PC-9 (cell line): Measurements from ENCODE around the gene WFDC1. TPM values are rescaled to one million over a fixed set of nuclear protein-coding genes. Genes with fewer than 3 reads are reported as not detected.
A peak's percentile ranks its signal among the peaks of the same experiment; 100 is the strongest.

Source experiments
- Bru-seq: library from RNA; stranded (reverse); fragments of 400-500 nt; gene quantifications from one replicate; lab custom pipeline; 2021; lab: Mats Ljungman, UMichigan
- BruChase-seq, 2 experiments: library from RNA; stranded (reverse); fragments of 400-500 nt; gene quantifications; one replicate each; lab custom pipeline; 2021; lab: Mats Ljungman, UMichigan
- BruUV-seq: library from RNA; stranded (reverse); fragments of 400-500 nt; replicated peaks from 2 replicates; lab custom pipeline; 2021; lab: Mats Ljungman, UMichigan
- CTCF ChIA-PET: fragments of 300-600 bp; sonication (Branson Sonifier 250); formaldehyde crosslinking; loops from one replicate; lab custom pipeline; 2022; ENCODE audit warnings: antibody characterized with exemption; lab: Charles Lee
- POLR2A ChIA-PET: fragments of 300-600 bp; sonication (Branson Sonifier 250); formaldehyde crosslinking; loops from one replicate; lab custom pipeline; 2022; ENCODE audit warnings: antibody characterized with exemption; ENCODE audit not compliant: unreplicated experiment; lab: Charles Lee
- DNase-seq, 2 experiments: peaks; one replicate each; pipeline versions ENCODE4 v3.0.0 to v3.0.0-alpha.2; 2015 to 2022; ENCODE audit warnings: mixed read lengths in 1 of 2
- H2AFZ ChIP-seq: fragments of 200-600 bp; sonication (generic); 2 replicates; pipeline ENCODE4 v1.8.1; 2017; ENCODE audit warnings: antibody characterized with exemption
- H3F3A ChIP-seq: fragments of 200-600 bp; sonication (generic); 2 replicates; pipeline ENCODE4 v1.8.1; 2017; ENCODE audit warnings: antibody characterized with exemption, mild to moderate bottlenecking, low read depth; ENCODE audit not compliant: insufficient read depth
- H3K27ac ChIP-seq: fragments of 200-600 bp; sonication (generic); 2 replicates; pipeline ENCODE4 v1.6.1; 2016; ENCODE audit warnings: mixed run types
- H3K27me3 ChIP-seq: fragments of 200-600 bp; sonication (generic); 2 replicates; pipeline ENCODE4 v1.6.1; 2016; ENCODE audit warnings: low read depth, mixed run types; ENCODE audit not compliant: insufficient read depth
- H3K36me3 ChIP-seq: fragments of 200-600 bp; sonication (generic); 2 replicates; pipeline ENCODE4 v1.6.1; 2016; ENCODE audit warnings: low read depth, mixed run types
- H3K4me1 ChIP-seq: fragments of 200-600 bp; sonication (generic); replicated peaks from 2 replicates; pipeline ENCODE4 v1.6.1; 2016; ENCODE audit warnings: mixed run types; ENCODE audit not compliant: insufficient read depth
- H3K4me2 ChIP-seq: fragments of 200-600 bp; sonication (generic); 2 replicates; pipeline ENCODE4 v1.6.1; 2017; ENCODE audit warnings: mixed run types
- H3K4me3 ChIP-seq: fragments of 200-600 bp; sonication (generic); 2 replicates; pipeline ENCODE4 v1.6.1; 2016; ENCODE audit warnings: mixed run types
- H3K79me2 ChIP-seq: fragments of 200-600 bp; sonication (generic); 2 replicates; pipeline ENCODE4 v1.6.1; 2017; ENCODE audit warnings: low read depth, mixed run types
- H3K9me2 ChIP-seq: fragments of 200-600 bp; sonication (generic); 2 replicates; pipeline ENCODE4 v1.8.1; 2017; ENCODE audit warnings: mild to moderate bottlenecking; ENCODE audit not compliant: insufficient read depth
- H3K9me3 ChIP-seq: fragments of 200-600 bp; sonication (generic); 2 replicates; pipeline ENCODE4 v1.8.1; 2016; ENCODE audit warnings: low read depth; ENCODE audit not compliant: insufficient read depth
- H4K20me1 ChIP-seq: fragments of 200-600 bp; sonication (generic); 2 replicates; pipeline ENCODE4 v1.8.1; 2017; ENCODE audit not compliant: insufficient read depth
- CTCF ChIP-seq: fragments of 200-600 bp; sonication (generic); conservative IDR thresholded peaks from 2 replicates; pipeline ENCODE4 v1.6.1; 2017; ENCODE audit warnings: mixed run types, antibody characterized with exemption, mild to moderate bottlenecking, moderate library complexity
- EZH2 ChIP-seq: fragments of 200-600 bp; sonication (generic); IDR thresholded peaks from 2 replicates; pipeline ENCODE4 v1.8.0; 2017; ENCODE audit warnings: antibody characterized with exemption, low read depth
- intact Hi-C: fragments of 100-400 bp; cut with micrococcal nuclease; formaldehyde crosslinking; loops from one replicate; pipeline ENCODE4 v1.10.0; 2022; ENCODE audit not compliant: unreplicated experiment
- long read RNA-seq: library from polyadenylated mRNA; stranded (forward); transcript quantifications from one replicate; pipeline ENCODE4 v2.0.0, GENCODE V29; 2022
- total RNA-seq: library from RNA; stranded (reverse); gene quantifications from 2 replicates; pipeline ENCODE4 v1.2.3, GENCODE V29; 2021

Gene WFDC1
- not detected in 2 replicates for total RNA-seq
- Bru-seq, nascent RNA: percentile 7 among the genes with signal in this experiment
- percentile 11 among the genes with signal in this experiment for BruChase-seq, experiment 1, labeled RNA remaining after a 2-hour chase
- percentile 10 among the genes with signal in this experiment for BruChase-seq, experiment 2, labeled RNA remaining after a 6-hour chase
- long read RNA-seq: 0 reads

GRCh38 chr16:84294531-84295142, at the start of gene WFDC1:
WFDC1 (plus strand) TSS chr16:84294878; CDS start chr16:84294972, 94 bp downstream.
- no peaks in the 10 kb centered on the region for H3K4me1 ChIP-seq
- H3K36me3 ChIP-seq: no peaks in the 10 kb centered on the region
- H4K20me1 ChIP-seq: no peaks in the 10 kb centered on the region
- H3K9me2 ChIP-seq: no peaks in the 10 kb centered on the region
- intact Hi-C loops: no loop called here
- no peak within 1 kb of the TSS for H2AFZ ChIP-seq
- ChIA-PET POLR2A (no interaction called here), CTCF (no interaction called here)
- H3K79me2 ChIP-seq: no peaks in the 10 kb centered on the region
- no peak within 1 kb of the TSS for H3K4me3 ChIP-seq
- peaks cover 39% of the 10 kb centered on the region for H3K27me3 ChIP-seq
- no peaks in the 10 kb centered on the region for H3K9me3 ChIP-seq
- no peaks in the 10 kb centered on the region for H3F3A ChIP-seq
- no peak for TF ChIP-seq CTCF
- no peak for TF ChIP-seq EZH2
- H3K27ac ChIP-seq: no peak within 1 kb of the TSS
- no peak within 1 kb of the TSS for H3K4me2 ChIP-seq
- no TSS peak for BruUV-seq
- no peak for DNase-seq

DNA sequence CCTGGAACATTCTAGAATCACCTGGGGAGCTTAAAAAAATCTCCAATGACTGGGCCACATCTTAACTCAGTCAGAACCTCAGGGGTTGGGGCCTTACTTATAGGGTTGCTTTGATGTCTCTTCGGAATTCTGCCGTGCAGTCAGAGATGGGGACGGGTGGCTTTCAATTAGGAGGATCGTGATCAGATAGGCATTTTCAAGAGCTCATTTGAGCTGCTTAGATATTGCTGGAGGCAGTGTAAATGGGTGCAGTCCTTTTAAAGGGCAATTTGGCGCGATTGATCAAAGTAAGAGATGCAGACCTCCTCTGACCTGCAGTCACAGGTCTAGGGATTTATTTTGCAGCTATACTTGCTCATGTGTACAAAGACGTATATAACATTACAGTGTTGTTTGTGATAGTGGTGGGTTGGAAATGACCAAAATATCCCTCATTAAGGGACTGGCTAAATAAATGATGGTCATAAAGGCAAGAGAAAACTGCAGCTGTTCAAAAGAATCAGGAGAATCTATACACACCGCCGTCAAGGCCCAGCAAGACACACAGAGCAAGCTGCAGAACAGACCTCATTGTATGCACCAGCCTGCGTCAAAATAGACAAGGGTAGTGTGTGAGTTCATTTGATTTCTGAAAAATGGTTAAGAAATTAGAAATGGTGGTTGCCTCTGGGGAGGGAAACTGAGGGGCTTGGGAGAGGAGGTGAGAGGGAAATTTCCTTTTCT, 48.6 kb upstream of the WFDC1 start:
- peak overlapping the region; percentile 69 for H3K4me2 ChIP-seq
- no peaks in the 10 kb centered on the region for H3K27me3 ChIP-seq
- H3K36me3 ChIP-seq: no peaks in the 10 kb centered on the region
- H3K4me1 ChIP-seq: peaks cover 42% of the 10 kb centered on the region
- H3F3A ChIP-seq: peaks cover 29% of the 10 kb centered on the region; the same call in 1 of the 2 replicates
- BruUV-seq: no TSS peak
- H3K9me3 ChIP-seq: no peaks in the 10 kb centered on the region
- CTCF ChIA-PET: no interaction called here
- no peaks in the 10 kb centered on the region for H4K20me1 ChIP-seq
- peak overlapping the region; percentile 90 for H3K27ac ChIP-seq
- TF ChIP-seq CTCF (no peak), EZH2 (no peak)
- no peaks in the 10 kb centered on the region for H3K79me2 ChIP-seq
- no peak overlapping the region for H3K4me3 ChIP-seq
- POLR2A ChIA-PET: no interaction called here
- intact Hi-C loops: no loop called here
- no peak overlapping the region for H2AFZ ChIP-seq
- H3K9me2 ChIP-seq: no peaks in the 10 kb centered on the region
- DNase-seq: no peak

- Histone ChIP-seq H3K27ac (peak overlapping the region; percentile 90), H3K27me3 (no peaks in the 10 kb centered on the region), H3K4me3 (peak overlapping the region; percentile 9; the same call in 1 of the 2 replicates), H3K4me1 (peaks cover 42% of the 10 kb centered on the region), H4K20me1 (no peaks in the 10 kb centered on the region), H3K9me2 (no peaks in the 10 kb centered on the region), H2AFZ (no peak overlapping the region), H3K4me2 (peak overlapping the region; percentile 69), H3K79me2 (no peaks in the 10 kb centered on the region), H3F3A (peaks cover 29% of the 10 kb centered on the region; the same call in 1 of the 2 replicates), H3K9me3 (no peaks in the 10 kb centered on the region), H3K36me3 (no peaks in the 10 kb centered on the region)
- ChIA-PET CTCF (no interaction called here), POLR2A (no interaction called here)
- intact Hi-C loops: no loop called here
- peak; percentile 6 to 51 for DNase-seq
- TF ChIP-seq CTCF (no peak), EZH2 (no peak)
- BruUV-seq: no TSS peak
These were observed 48.0 kb upstream of the WFDC1 start for GRCh38 chr16:84246679-84247077.
